ENCODE measurements around the gene SERPINE3.

DNA sequence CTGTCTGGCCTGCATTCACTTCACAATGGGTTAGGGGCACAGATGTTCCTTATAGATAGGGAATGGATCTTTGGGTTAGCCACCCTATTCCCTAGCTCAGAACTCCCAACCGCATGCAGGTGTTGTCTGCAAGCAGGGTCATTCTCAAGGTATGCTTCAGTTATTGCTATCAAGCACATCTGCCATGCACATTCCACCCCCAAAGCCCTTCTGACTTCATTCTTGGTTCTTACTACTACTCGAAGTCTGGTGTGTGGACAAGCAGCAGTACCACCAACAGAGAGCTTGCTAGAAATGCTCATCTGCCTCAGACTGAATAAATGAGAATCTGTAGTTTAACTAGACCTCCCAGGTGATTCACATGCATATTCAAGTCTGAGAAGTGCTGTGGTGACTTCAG, 31.3 kb downstream of the SERPINE3 start:
- TF ChIP-seq, protein P1, sequence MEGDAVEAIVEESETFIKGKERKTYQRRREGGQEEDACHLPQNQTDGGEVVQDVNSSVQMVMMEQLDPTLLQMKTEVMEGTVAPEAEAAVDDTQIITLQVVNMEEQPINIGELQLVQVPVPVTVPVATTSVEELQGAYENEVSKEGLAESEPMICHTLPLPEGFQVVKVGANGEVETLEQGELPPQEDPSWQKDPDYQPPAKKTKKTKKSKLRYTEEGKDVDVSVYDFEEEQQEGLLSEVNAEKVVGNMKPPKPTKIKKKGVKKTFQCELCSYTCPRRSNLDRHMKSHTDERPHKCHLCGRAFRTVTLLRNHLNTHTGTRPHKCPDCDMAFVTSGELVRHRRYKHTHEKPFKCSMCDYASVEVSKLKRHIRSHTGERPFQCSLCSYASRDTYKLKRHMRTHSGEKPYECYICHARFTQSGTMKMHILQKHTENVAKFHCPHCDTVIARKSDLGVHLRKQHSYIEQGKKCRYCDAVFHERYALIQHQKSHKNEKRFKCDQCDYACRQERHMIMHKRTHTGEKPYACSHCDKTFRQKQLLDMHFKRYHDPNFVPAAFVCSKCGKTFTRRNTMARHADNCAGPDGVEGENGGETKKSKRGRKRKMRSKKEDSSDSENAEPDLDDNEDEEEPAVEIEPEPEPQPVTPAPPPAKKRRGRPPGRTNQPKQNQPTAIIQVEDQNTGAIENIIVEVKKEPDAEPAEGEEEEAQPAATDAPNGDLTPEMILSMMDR (IDR thresholded peaks at IDR 0.05; ENCODE audit: insufficient read depth, low read length): no peak
- no peak for TF ChIP-seq SPI1 (IDR thresholded peaks at IDR 0.05; ENCODE audit: borderline replicate concordance, low read depth)

All from HL-60 (cell line).